ENCODE results near the gene PIP4K2C. TPM values are rescaled to one million over a fixed set of nuclear protein-coding genes. Genes with fewer than 3 reads are reported as not detected.

The PIP4K2C gene
- total and polyA plus RNA-seq, 10 of the 15 experiments (the other 5 are each of a cell fraction or from before 2014, with no cell fraction given) = 4.8 to 25.1 (median 14.9) TPM

- TF ChIP-seq MYB (IDR thresholded peaks at IDR 0.05; ENCODE audit: borderline replicate concordance, low read depth, low read length) = no peak
- TF ChIP-seq NR2F1 (conservative IDR thresholded peaks at IDR 0.05) = no peak
- no peak for TF ChIP-seq SIN3A (IDR thresholded peaks at IDR 0.05; ENCODE audit: low read depth, low read length)
- no peak for TF ChIP-seq TCF3 (IDR thresholded peaks at IDR 0.05; ENCODE audit: borderline replicate concordance, insufficient read depth, low read depth, low read length)
- no peak for TF ChIP-seq GABPA (IDR thresholded peaks at IDR 0.05; ENCODE audit: low read depth)
- no peak for TF ChIP-seq ZNF622 (IDR thresholded peaks at IDR 0.05)
- no peak for TF ChIP-seq BCL11A (IDR thresholded peaks at IDR 0.05; ENCODE audit: low read depth, low read length)
- no peak for TF ChIP-seq ATF7 (IDR thresholded peaks at IDR 0.05; ENCODE audit: low read depth)
- no peak for TF ChIP-seq FOXM1 (IDR thresholded peaks at IDR 0.05; ENCODE audit: low read depth, low read length)
- TF ChIP-seq POU2F2 (IDR thresholded peaks at IDR 0.05; ENCODE audit: borderline replicate concordance, low read depth, low read length) = no peak
- no peak for TF ChIP-seq YBX1 (IDR thresholded peaks at IDR 0.05)
- no peak for TF ChIP-seq SP1 (IDR thresholded peaks at IDR 0.05; ENCODE audit: low read depth, low read length)
- TF ChIP-seq WRNIP1 (IDR thresholded peaks at IDR 0.05; ENCODE audit: borderline replicate concordance, low read depth, low read length) = no peak
- no peak for TF ChIP-seq ELK1 (IDR thresholded peaks at IDR 0.05; ENCODE audit: low read depth, low read length)
- no peak for TF ChIP-seq E2F8 (IDR thresholded peaks at IDR 0.05; ENCODE audit: low read depth, partially characterized antibody)
- TF ChIP-seq HDAC2 (IDR thresholded peaks at IDR 0.05) = no peak
- peaks cover 23% of the 10 kb centered on the region in 2 experiments for H3K27me3 ChIP-seq (replicated peaks in 1 of 2; ENCODE audit: control insufficient read depth in 2 of 2, insufficient read depth in 2 of 2, low read length in 1 of 2)
- no peaks in the 10 kb centered on the region for H3K36me3 ChIP-seq (ENCODE audit: control insufficient read depth in 2 of 2, insufficient read depth in 2 of 2, low read length in 1 of 2)
- no peaks in the 10 kb centered on the region for H3K4me1 ChIP-seq (ENCODE audit: control insufficient read depth, insufficient read depth, low read length)
- CTCF ChIA-PET = interaction anchor here (0.9 to 1.4 kb wide), 4 partner anchors 16 to 179 kb away, joined by 3 to 11 read pairs (median 5); no protein-coding TSS in a partner anchor
- H3K9me3 ChIP-seq (replicated peaks; ENCODE audit: control insufficient read depth, insufficient read depth, low read length) = no peaks in the 10 kb centered on the region
- WGBS (ENCODE audit: insufficient coverage, insufficient replicate concordance, low lambda C conversion rate, missing lambda C conversion rate) = 12% methylated on average over 6 of the region's 6 CpGs
- FAIRE-seq (no peak), DNase-seq (ENCODE audit: low read depth, low spot score) (no peak), ATAC-seq (no peak)
- RAD21 ChIA-PET (ENCODE audit: unreplicated experiment) = no interaction called here
- BruUV-seq (replicated peaks) = no TSS peak
- SMC1A ChIA-PET (ENCODE audit: uncharacterized antibody, unreplicated experiment) = interaction anchor here (0.8 to 1.2 kb wide), 2 partner anchors 9 to 47 kb away, joined by 3 to 5 read pairs; no protein-coding TSS in a partner anchor
- in situ Hi-C loops (cut with MboI) = no loop called here
- H3K79me2 ChIP-seq (ENCODE audit: control insufficient read depth, insufficient read depth, low read length) = no peaks in the 10 kb centered on the region
- intact Hi-C loops (cut with micrococcal nuclease; ENCODE audit: unreplicated experiment) = no loop called here
- no peaks in the 10 kb centered on the region for H4K20me1 ChIP-seq (ENCODE audit: control insufficient read depth, insufficient read depth)
- H3K27ac ChIP-seq (ENCODE audit: control insufficient read depth, insufficient read depth) = no peak overlapping the region
- POLR2A ChIA-PET = interaction anchor here (0.6 kb wide), 1 partner anchor 840 kb away, joined by 3 read pairs; no protein-coding TSS in a partner anchor
- H2AFZ ChIP-seq (ENCODE audit: control insufficient read depth, low read depth, low read length) = no peak overlapping the region
- H3K4me2 ChIP-seq (ENCODE audit: control insufficient read depth, insufficient read depth) = no peak overlapping the region
- no peak overlapping the region for H3K9ac ChIP-seq (ENCODE audit: control insufficient read depth, insufficient read depth, low read length)
- H3K4me3 ChIP-seq = no peak overlapping the region
Observed at GRCh38 chr12:57630891-57631433, 40.0 kb downstream of the PIP4K2C start.
